OCI-LY7 (cell line): Measurements from ENCODE around the gene CHST14. TPM values are rescaled to one million over a fixed set of nuclear protein-coding genes. Genes with fewer than 3 reads are reported as not detected.

Source experiments
- BruUV-seq: library from RNA; stranded (reverse); fragments of 400-500 nt; replicated peaks from 2 replicates; lab custom pipeline; 2021; lab: Mats Ljungman, UMichigan
- CTCF ChIA-PET: fragments of 300-600 bp; sonication (Branson Sonifier 250); formaldehyde crosslinking; loops from one replicate; lab custom pipeline; 2022; ENCODE audit warnings: antibody characterized with exemption; ENCODE audit not compliant: unreplicated experiment; lab: Charles Lee
- POLR2A ChIA-PET: fragments of 300-600 bp; sonication (Branson Sonifier 250); formaldehyde crosslinking; loops from one replicate; lab custom pipeline; 2022; ENCODE audit warnings: antibody characterized with exemption; lab: Charles Lee
- DNase-seq: peaks from one replicate; pipeline ENCODE4 v3.0.0-alpha.2; 2015; ENCODE audit warnings: low spot score
- H2AFZ ChIP-seq: fragments of 200-600 bp; sonication (generic), shearing (Covaris generic); 2 replicates; pipeline ENCODE4 v1.6.1; 2014; ENCODE audit warnings: mild to moderate bottlenecking, antibody characterized with exemption, low read length, moderate library complexity
- H3K27ac ChIP-seq: fragments of 200-600 bp; sonication (generic); 2 replicates; pipeline ENCODE4 v1.5.1; 2014; ENCODE audit warnings: mixed run types, low read depth, mild to moderate bottlenecking, moderate library complexity, low read length, inconsistent platforms; ENCODE audit not compliant: poor library complexity, severe bottlenecking
- H3K36me3 ChIP-seq: fragments of 200-600 bp; sonication (generic); 2 replicates; pipeline ENCODE4 v1.6.1; 2014; ENCODE audit warnings: mild to moderate bottlenecking, antibody characterized with exemption, low read length, moderate library complexity, mixed read lengths; ENCODE audit not compliant: insufficient read depth
- H3K4me1 ChIP-seq: fragments of 200-600 bp; sonication (generic); 2 replicates; pipeline ENCODE4 v1.5.1; 2014; ENCODE audit warnings: mild to moderate bottlenecking, low read length; ENCODE audit not compliant: insufficient read depth, poor library complexity, severe bottlenecking
- H3K4me2 ChIP-seq: fragments of 200-600 bp; sonication (generic); 2 replicates; pipeline ENCODE4 v1.6.1; 2014; ENCODE audit warnings: mild to moderate bottlenecking, low read length
- H3K4me3 ChIP-seq: fragments of 200-600 bp; sonication (generic); 2 replicates; pipeline ENCODE4 v1.5.1; 2014; ENCODE audit warnings: mild to moderate bottlenecking, low read depth, low read length; ENCODE audit not compliant: poor library complexity, severe bottlenecking
- H3K79me2 ChIP-seq: fragments of 200-600 bp; sonication (generic); 2 replicates; pipeline ENCODE4 v1.6.1; 2016; ENCODE audit warnings: low read depth, mild to moderate bottlenecking, low read length, moderate library complexity, mixed read lengths; ENCODE audit not compliant: insufficient read depth
- H3K9me2 ChIP-seq: fragments of 200-600 bp; sonication (generic); 2 replicates; pipeline ENCODE4 v1.6.1; 2016; ENCODE audit warnings: mild to moderate bottlenecking, low read length, mixed read lengths; ENCODE audit not compliant: insufficient read depth
- H3K9me3 ChIP-seq: fragments of 200-600 bp; sonication (generic); 2 replicates; pipeline ENCODE4 v1.6.1; 2014; ENCODE audit warnings: mild to moderate bottlenecking, mixed run types, low read length, mixed read lengths
- H4K20me1 ChIP-seq: fragments of 200-600 bp; sonication (generic); 2 replicates; pipeline ENCODE4 v1.6.1; 2014; ENCODE audit warnings: mild to moderate bottlenecking, antibody characterized with exemption, low read length, moderate library complexity, mixed read lengths; ENCODE audit not compliant: insufficient read depth
- EZH2phosphoT487 ChIP-seq: fragments of 200-600 bp; sonication (generic); IDR thresholded peaks from 2 replicates; pipeline ENCODE4 v1.6.1; 2018; ENCODE audit warnings: low read depth, borderline replicate concordance, mild to moderate bottlenecking, mixed run types, antibody characterized with exemption, low read length, moderate library complexity, mixed read lengths
- intact Hi-C: fragments of 100-400 bp; cut with micrococcal nuclease; formaldehyde crosslinking; loops from one replicate; pipeline ENCODE4 v1.10.0; 2022; ENCODE audit not compliant: unreplicated experiment
- total RNA-seq, 2 experiments: library from RNA; depleted of rRNA in 1 of 2; stranded (reverse); fragments of >200 nt in 1 of 2; shearing (Covaris generic) in 1 of 2; gene quantifications; 2 replicates each; pipeline ENCODE4 v1.2.3, GENCODE V29; 2014 to 2022
- TF ChIP-seq, protein P1 (sequence below): fragments of 200-600 bp; sonication (generic); conservative IDR thresholded peaks from 2 replicates; pipeline ENCODE4 v1.5.1; 2014; ENCODE audit warnings: mild to moderate bottlenecking, antibody characterized with exemption, low read length, moderate library complexity, mixed read lengths

CHST14 gene
- total RNA-seq, 2 experiments from 2014 or later, result 7.3 to 15.3 TPM

DNA sequence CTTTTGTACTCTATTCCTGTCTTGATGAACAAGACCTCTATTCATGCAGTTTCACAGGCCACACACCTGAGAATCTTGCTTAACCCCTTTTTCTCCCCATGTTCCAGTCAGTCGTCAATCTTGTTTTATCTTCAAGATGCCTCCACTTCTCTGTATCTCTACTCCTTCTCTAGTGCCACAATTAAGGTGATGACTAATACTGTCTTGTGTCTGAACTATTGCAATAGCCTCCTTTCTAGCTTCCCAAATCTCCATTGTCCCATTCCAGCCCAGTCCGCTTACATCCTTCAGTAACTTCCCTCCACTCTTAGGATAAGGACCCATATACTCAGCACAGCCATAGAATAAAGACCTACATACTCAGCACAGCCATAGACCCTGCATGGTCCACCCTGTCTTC lies 24.7 kb downstream of the CHST14 start:
- no peak overlapping the region for H3K4me2 ChIP-seq
- no peaks in the 10 kb centered on the region for H3K9me3 ChIP-seq
- POLR2A ChIA-PET, result interaction anchor here (0.7 kb wide), 1 partner anchor 9 kb away, joined by 3 read pairs; no protein-coding TSS in a partner anchor
- TF ChIP-seq, protein P1, sequence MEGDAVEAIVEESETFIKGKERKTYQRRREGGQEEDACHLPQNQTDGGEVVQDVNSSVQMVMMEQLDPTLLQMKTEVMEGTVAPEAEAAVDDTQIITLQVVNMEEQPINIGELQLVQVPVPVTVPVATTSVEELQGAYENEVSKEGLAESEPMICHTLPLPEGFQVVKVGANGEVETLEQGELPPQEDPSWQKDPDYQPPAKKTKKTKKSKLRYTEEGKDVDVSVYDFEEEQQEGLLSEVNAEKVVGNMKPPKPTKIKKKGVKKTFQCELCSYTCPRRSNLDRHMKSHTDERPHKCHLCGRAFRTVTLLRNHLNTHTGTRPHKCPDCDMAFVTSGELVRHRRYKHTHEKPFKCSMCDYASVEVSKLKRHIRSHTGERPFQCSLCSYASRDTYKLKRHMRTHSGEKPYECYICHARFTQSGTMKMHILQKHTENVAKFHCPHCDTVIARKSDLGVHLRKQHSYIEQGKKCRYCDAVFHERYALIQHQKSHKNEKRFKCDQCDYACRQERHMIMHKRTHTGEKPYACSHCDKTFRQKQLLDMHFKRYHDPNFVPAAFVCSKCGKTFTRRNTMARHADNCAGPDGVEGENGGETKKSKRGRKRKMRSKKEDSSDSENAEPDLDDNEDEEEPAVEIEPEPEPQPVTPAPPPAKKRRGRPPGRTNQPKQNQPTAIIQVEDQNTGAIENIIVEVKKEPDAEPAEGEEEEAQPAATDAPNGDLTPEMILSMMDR, result no peak
- no peak for TF ChIP-seq EZH2phosphoT487
- intact Hi-C loops, result no loop called here
- no peak overlapping the region for H3K27ac ChIP-seq
- no peak overlapping the region for H2AFZ ChIP-seq
- H3K4me3 ChIP-seq, result no peak overlapping the region
- no peaks in the 10 kb centered on the region for H3K4me1 ChIP-seq
- CTCF ChIA-PET, result interaction anchor here (0.5 kb wide), 1 partner anchor 374 kb away, joined by 3 read pairs; no protein-coding TSS in a partner anchor
- H4K20me1 ChIP-seq, result no peaks in the 10 kb centered on the region
- no peaks in the 10 kb centered on the region for H3K36me3 ChIP-seq
- no TSS peak for BruUV-seq
- H3K79me2 ChIP-seq, result no peaks in the 10 kb centered on the region
- H3K9me2 ChIP-seq, result no peaks in the 10 kb centered on the region
- no peak for DNase-seq

DNA sequence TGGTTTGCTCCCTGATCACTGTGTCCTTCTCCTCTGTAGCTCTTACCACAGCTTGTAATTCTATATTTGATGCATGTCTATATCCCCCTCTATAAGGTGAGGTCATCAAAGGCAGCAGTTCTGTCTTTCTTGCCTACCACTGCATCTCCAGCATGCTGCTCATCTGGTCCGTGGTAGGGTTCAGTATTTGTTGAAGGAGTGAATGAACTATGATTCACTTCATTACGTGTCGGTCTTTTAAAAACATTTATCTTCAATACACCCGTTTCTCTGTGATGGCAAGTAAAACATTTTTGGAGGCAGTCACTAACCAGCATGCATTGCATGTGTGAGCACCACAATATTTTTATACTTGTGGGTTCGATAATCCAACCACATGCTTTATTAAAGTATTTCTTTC lies 27.6 kb downstream of the CHST14 start:
- no peak overlapping the region for H2AFZ ChIP-seq

DNA sequence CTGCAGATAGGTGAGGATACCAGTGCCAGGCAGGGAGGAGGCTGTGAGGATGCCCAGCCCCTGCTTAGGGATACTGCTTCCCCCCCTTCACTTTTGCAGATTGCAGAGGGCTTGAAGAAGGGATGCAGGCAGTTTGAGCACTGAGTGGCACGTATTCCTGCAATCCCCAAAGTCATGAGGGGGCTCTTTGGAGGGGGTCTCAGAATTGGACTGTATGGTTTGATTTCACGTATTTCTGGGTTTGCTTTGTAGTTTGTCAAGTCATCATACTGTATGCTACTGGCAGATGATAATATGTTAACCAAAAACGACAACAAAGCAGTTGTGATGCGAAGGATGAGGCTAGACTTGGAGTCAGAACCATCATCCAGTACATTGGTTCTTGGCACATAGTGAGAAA lies 28.1 kb downstream of the CHST14 start:
- ChIA-PET POLR2A (no interaction called here), CTCF (no interaction called here)
- H2AFZ ChIP-seq, result no peak overlapping the region
- H3K4me3 ChIP-seq, result no peak overlapping the region
- no peaks in the 10 kb centered on the region for H3K4me1 ChIP-seq
- no peaks in the 10 kb centered on the region for H3K9me3 ChIP-seq
- no peaks in the 10 kb centered on the region for H4K20me1 ChIP-seq
- TF ChIP-seq EZH2phosphoT487, result no peak
- TF ChIP-seq, protein P1, result no peak
- DNase-seq, result no peak
- intact Hi-C loops, result no loop called here
- no TSS peak for BruUV-seq
- no peaks in the 10 kb centered on the region for H3K36me3 ChIP-seq
- H3K4me2 ChIP-seq, result no peak overlapping the region
- no peak overlapping the region for H3K27ac ChIP-seq
- H3K79me2 ChIP-seq, result no peaks in the 10 kb centered on the region
- H3K9me2 ChIP-seq, result no peaks in the 10 kb centered on the region

More for the DNA sequence above, 27.6 kb downstream of the CHST14 start:
- CTCF ChIA-PET, result no interaction called here
- Histone ChIP-seq H3K9me2 (no peaks in the 10 kb centered on the region), H3K9me3 (no peaks in the 10 kb centered on the region), H4K20me1 (no peaks in the 10 kb centered on the region), H3K36me3 (no peaks in the 10 kb centered on the region), H3K4me2 (no peak overlapping the region), H3K79me2 (no peaks in the 10 kb centered on the region), H3K4me3 (no peak overlapping the region), H3K4me1 (no peaks in the 10 kb centered on the region), H3K27ac (no peak overlapping the region)
- no peak for TF ChIP-seq EZH2phosphoT487
- TF ChIP-seq, protein P1, result no peak
- no peak for DNase-seq
- no TSS peak for BruUV-seq
- intact Hi-C loops, result no loop called here
- POLR2A ChIA-PET, result no interaction called here
